HG03354 (cell line): ENCODE data around the gene ACTR8.

Experiments
- ATAC-seq: cut with Tn5 transposase; IDR thresholded peaks from one replicate; pipeline ENCODE4 v1.9.1; 2021; ENCODE audit warnings: mild to moderate bottlenecking; ENCODE audit not compliant: unreplicated experiment, poor library complexity, severe bottlenecking

Gene ACTR8

GRCh38 chr3:53865732-53866499 lies 16.0 kb downstream of the ACTR8 start:
- peak; percentile 78 for ATAC-seq

DNA sequence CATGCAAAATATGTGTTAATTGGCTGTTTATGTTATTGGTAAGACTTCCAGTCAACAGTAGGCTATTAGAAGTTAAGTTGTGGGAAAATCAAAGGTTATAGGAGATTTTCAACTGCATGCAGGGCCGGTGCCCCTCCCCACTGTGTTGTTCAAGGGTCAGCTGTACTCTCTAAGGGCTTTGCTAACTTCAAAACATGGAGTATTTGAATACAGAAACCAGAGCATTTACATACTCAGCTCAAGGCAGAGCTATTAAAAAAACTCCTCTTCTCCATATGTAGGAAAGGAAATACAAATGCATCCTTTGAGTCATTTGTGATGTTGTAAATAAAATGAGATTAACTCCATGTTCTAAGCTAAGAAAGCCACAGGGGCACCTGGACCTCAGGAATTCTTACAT lies 18.8 kb downstream of the ACTR8 start:
- ATAC-seq, result peak; percentile 58

DNA sequence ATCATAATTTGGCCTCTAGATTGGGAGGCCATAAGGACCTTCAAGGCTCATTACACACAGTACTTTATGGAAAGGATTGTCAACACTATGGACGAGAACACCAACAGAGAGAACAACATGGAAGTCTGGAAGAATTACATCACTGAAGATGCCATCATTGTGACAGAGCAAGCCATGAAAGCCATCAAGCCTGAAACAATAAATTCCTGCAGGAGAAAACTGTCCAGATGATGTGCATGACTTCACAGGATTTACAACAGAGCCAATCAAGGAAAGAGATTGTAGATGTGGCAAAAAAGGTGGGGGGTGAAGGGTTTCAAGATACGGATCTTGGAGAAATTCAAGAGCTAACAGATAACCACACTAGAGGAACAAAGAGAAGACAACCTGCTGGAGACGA lies 19.7 kb downstream of the ACTR8 start:
- ATAC-seq, result no peak

GRCh38 chr3:53860196-53860595 lies 21.8 kb downstream of the ACTR8 start:
- no peak for ATAC-seq

DNA sequence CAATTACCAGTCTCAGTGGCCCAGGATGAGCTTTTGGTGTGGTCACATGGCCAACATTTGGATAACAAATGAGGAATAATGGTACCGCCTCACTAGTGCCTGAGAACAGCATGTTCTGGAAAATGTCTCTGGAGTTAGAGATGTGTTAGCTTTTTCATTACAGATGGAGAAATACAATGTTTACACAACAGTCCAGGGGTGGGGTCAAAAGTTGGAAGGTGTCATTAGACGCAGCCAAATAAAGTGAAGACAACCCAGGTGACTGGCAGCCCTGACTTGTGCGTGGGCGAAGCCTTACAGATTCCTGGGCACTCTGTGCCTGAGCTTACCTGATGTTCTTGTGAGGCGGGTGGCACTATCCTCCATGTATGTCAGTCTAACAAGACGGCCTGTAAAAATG lies 22.8 kb downstream of the ACTR8 start:
- ATAC-seq, result no peak

DNA sequence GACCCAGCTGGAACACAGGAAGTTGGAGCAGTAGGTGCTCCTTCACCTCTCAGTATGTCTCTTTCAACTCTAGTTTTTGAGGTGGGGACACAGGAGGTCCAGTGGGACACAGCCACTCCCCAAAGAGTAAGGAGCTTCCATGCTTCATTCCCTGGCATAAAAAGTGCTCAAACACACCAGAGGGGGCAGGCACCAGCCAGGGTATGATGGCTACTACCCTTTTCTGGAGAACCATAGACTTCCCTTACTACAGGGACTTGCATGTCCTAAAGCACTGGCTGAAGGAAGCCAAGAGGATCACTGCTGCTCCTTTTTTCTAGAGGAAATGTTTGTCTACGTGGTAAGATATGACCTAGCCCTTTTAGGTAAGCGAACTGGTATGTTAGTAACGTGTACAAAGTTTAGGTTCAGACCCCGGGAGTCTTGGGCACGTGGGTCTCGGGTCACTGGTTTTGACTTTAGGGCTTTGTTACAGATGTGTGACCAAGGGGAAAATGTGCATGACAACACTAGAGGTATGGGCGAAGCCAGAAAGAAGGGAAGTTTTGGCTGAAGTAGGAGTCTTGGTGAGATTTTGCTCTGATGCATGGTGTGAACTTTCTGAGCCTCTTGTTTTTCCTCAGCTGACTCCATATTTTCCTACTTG lies 23.7 kb downstream of the ACTR8 start:
- no peak for ATAC-seq

- peak; percentile 43 for ATAC-seq
Measured at GRCh38 chr3:53856964-53857363, 25.0 kb downstream of the ACTR8 start.

DNA sequence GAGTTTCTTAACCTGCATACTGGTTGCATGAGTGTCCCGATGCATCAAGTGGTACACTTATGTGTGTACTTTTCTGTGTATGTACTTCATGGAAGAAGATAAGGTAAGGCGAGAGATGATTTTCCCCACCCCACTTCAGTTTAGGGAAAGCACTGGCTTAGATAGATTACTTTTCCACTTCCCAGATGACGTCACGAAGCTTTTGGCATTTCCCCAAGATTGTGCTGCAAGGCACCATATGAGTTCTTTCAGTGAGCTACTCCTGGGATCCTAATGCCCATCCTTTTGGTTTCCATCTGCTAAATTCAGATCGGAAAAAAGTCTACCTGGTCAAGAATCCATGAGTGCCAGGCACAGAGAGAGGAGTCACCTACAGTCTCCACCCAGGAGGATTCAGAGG lies 31.1 kb downstream of the ACTR8 start:
- no peak for ATAC-seq

GRCh38 chr3:53849916-53850315 lies 32.0 kb downstream of the ACTR8 start:
- ATAC-seq, result no peak

DNA sequence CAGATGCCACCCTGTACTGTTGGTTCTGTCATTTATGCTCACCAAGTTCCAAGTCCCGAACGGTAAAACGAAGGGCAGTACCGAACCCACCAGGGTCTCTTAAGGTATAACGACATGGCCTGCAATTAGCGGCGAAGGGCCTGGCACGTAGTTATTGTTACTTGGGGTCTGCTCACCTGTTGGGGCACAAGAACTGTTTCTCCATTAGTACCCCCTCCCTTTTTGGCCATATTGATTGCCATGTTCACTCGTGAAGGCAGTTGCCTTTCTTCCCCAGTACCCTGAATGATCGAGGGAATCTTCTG lies 35.1 kb downstream of the ACTR8 start:
- no peak for ATAC-seq

DNA sequence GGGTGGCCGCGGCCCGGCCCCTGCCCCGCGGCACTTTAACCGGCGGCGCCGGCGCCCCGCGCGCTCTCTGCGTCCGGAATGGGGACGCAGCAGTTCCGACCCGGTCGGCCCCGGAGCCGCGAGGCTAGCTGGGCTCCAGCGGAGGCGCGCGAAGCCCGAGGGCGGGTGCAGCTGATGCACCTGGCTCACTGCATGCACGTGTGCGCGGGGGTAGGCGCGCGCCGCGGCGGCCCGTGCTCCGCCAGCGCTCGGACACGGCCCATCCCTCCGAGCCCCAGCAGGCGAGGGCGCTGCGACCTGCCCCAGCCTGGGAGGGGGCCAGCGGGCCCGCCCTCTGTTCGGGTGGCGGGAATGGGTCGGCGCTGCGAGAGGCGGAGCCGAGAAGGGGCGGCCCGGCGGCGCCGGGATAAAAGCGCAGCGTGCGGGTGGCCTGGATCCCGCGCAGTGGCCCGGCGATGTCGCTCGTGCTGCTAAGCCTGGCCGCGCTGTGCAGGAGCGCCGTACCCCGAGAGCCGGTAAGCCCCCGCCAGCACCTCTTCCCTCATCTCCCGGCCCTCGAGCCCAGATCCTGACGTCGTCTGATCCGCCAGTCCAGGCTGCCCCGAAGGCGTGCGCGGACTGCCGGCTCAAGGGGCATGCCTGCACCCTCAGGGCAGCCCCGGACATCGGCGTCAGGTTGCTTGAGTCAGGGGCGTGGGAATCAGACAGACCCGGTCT lies 35.7 kb downstream of the ACTR8 start, which contains the start of the genes CHDH and IL17RB:
CHDH (minus strand) TSS at position 286 of the 717 bp plus-strand sequence. CDS start 22,411 bp downstream, outside the sequence.
IL17RB (plus strand) TSS at position 435 of the 717 bp plus-strand sequence; CDS start at position 456, 21 bp downstream.
- ATAC-seq, result peak; percentile 53

DNA sequence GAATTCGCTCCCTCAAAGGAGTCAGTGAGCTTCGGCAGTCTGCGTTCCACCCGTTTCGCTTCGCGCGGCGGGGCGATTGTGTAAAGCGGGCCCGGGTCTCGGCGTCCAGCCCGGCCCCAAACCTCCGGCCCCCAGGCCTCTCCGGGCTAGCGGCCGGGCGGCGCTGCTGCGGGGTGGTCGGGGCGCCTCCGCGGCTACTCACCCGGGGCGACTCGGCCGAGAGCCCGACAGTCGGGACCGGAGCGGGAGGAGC lies 36.1 kb downstream of the ACTR8 start:
- no peak for ATAC-seq

GRCh38 chr3:53845103-53845880 lies 36.7 kb downstream of the ACTR8 start:
- ATAC-seq, result peak; percentile 32

DNA sequence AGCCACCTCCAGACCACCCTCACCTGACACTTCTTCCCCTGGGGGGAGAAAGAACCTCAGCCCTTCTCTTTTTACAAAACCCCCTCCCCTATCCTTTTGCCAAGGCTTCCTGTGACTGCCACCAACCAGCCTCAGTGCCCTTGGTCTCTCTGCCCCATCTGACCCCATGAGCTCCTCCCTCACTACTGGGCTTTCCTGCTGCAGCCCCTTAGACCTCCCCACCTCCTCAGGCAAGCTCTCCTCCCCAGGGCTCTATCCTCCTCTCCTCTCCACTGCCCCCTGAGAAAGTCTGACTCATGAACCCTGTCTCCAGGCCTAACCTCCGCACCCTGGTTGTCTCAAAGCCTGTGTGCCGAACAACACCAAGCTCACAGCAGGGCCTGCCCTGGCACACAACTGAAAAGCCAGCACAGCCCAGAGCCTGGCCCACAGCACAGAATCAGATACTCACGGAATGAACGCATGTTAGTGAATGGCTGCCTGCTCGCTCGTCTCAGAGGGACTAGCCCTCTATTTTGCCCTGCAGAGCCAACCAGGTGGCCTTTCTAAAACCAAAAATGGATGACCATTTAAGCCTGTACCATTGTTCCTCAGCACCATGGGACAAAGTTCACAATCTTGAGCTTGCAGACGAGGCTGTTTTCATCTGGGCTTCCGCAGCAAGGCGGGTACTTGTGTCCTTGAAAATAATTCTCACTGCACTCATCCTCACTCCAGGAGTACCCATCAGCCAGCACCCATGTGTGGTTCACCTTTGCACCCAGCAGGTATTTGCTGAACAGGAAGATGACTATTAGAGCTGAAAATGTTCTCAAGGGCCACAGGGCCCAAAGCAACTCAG lies 37.5 kb downstream of the ACTR8 start:
- peak; percentile 2 for ATAC-seq

DNA sequence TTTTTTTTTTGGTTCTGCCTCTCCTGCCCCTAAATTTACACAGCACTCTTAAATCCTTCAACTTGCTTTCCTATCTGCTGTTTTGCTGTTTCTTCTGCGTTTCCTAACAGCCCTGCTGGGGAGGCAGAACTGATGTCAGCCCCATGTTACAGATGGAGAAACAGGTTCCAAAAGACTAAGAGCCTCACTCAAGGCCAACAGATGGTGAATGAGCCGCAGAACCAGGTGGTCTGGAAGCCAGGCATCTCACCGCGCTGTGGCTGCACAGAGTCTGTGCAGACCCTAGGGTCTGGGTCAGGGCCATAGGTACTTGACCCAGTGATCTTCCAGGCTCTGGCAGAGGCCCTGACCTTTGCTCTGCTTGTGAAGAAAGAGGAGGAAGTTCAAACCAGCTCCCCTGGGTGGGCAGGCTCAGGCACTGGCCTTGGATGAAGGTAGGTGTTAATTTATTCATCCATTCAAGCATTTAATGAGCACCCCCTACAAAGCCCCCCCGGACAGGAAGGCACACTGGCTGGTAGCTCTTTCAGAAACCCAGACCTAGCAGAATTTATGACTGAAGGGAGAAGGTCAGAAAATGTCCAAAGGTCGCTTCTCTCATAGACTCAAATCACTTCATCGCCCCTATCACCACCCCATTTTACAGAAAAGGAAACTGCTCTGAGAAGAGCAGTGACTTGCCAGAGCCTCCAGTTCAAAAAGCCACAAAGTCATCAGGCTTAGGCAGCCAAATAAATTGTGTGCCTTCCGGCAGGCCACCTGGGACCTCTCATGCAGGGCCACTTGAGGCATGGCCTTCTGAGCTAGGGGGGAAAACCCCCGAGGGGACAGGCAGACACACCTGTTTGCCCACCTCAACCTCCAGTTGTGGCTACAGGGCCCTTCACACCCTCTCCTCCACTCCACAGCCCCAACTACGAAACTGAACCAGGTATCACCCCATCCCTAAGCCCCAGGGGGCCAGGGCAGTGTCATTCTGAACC lies 38.5 kb downstream of the ACTR8 start:
- peak; percentile 45 for ATAC-seq

- no peak for ATAC-seq
Measured at GRCh38 chr3:53842436-53843194, 39.3 kb downstream of the ACTR8 start.

- ATAC-seq, result no peak
Measured at GRCh38 chr3:53841296-53841695, 40.7 kb downstream of the ACTR8 start.

- ATAC-seq, result no peak
Measured at GRCh38 chr3:53837331-53837730, 44.6 kb downstream of the ACTR8 start.
